HG02571 (cell line): ENCODE data around the gene LTC4S.

Experiments used
- ATAC-seq: cut with Tn5 transposase; IDR thresholded peaks from one replicate; pipeline ENCODE4 v1.9.1; 2021; ENCODE audit warnings: mild to moderate bottlenecking, moderate library complexity; ENCODE audit not compliant: unreplicated experiment

The LTC4S gene

GRCh38 chr5:179805070-179805528, 11.3 kb downstream of the LTC4S start:
- no peak for ATAC-seq

GRCh38 chr5:179805529-179806249, 11.9 kb downstream of the LTC4S start:
- no peak for ATAC-seq

GRCh38 chr5:179806250-179807048, 12.7 kb downstream of the LTC4S start, which contains the start of gene MGAT4B:
TSS of gene MGAT4B (minus strand) at chr5:179806866. CDS start at chr5:179806583, 283 bp downstream.
- peak; percentile 57 for ATAC-seq

GRCh38 chr5:179812135-179812825, 18.5 kb downstream of the LTC4S start:
- ATAC-seq, result no peak

GRCh38 chr5:179812997-179813607, 19.3 kb downstream of the LTC4S start:
- ATAC-seq, result no peak

- no peak for ATAC-seq
These were observed 20.3 kb downstream of the LTC4S start for GRCh38 chr5:179814090-179814489.

GRCh38 chr5:179815491-179816249, 21.9 kb downstream of the LTC4S start:
- ATAC-seq, result no peak

- no peak for ATAC-seq
These were observed 22.6 kb downstream of the LTC4S start for GRCh38 chr5:179816401-179816795.

- no peak for ATAC-seq
These were observed 23.1 kb downstream of the LTC4S start for GRCh38 chr5:179816796-179817469.

- ATAC-seq, result no peak
These were observed 23.7 kb downstream of the LTC4S start for GRCh38 chr5:179817470-179817840.

GRCh38 chr5:179817890-179818745, 24.3 kb downstream of the LTC4S start:
- no peak for ATAC-seq

- peak; percentile 57 for ATAC-seq
These were observed 25.0 kb downstream of the LTC4S start for GRCh38 chr5:179818746-179819295.

- peak; percentile 22 for ATAC-seq
These were observed 25.7 kb downstream of the LTC4S start for GRCh38 chr5:179819296-179820126.

- ATAC-seq, result no peak
These were observed 26.3 kb downstream of the LTC4S start for GRCh38 chr5:179820127-179820482.

- ATAC-seq, result peak; percentile 31
These were observed 26.9 kb downstream of the LTC4S start, which contains the start of gene SQSTM1 for GRCh38 chr5:179820483-179821297. TSS of gene SQSTM1 (plus strand) at chr5:179820905. CDS start at chr5:179820937, 32 bp downstream.

- ATAC-seq, result peak; percentile 41
These were observed 27.7 kb downstream of the LTC4S start for GRCh38 chr5:179821298-179822058.
